Upper lobe of right lung (tissue), 1 donor: Measurements from ENCODE around the gene SESN3. TPM values are rescaled to one million over a fixed set of nuclear protein-coding genes. Genes with fewer than 3 reads are reported as not detected.

ENCODE experiments used
- ATAC-seq: fragments of 200-7000 bp; cut with Tn5 transposase; one replicate; pipeline ENCODE4 v1.9.1; 2020; ENCODE audit warnings: mild to moderate bottlenecking, moderate library complexity
- DNase-seq: peaks from one replicate; pipeline ENCODE4 v3.0.0-alpha.2; 2020
- H3K27ac ChIP-seq: fragments of 200-600 bp; one replicate; pipeline ENCODE4 v1.8.0; 2022
- H3K27me3 ChIP-seq: fragments of 200-600 bp; one replicate; pipeline ENCODE4 v1.8.0; 2022; ENCODE audit warnings: mild to moderate bottlenecking
- H3K36me3 ChIP-seq: fragments of 200-600 bp; one replicate; pipeline ENCODE4 v1.8.0; 2022
- H3K4me1 ChIP-seq: fragments of 200-600 bp; one replicate; pipeline ENCODE4 v1.8.0; 2022
- H3K4me3 ChIP-seq: fragments of 200-600 bp; one replicate; pipeline ENCODE4 v1.8.0; 2022; ENCODE audit warnings: mild to moderate bottlenecking
- H3K9me3 ChIP-seq: fragments of 200-600 bp; one replicate; pipeline ENCODE4 v1.8.0; 2022
- intact Hi-C: fragments of 100-400 bp; cut with DNase I; formaldehyde crosslinking; loops from one replicate; pipeline ENCODE4 v1.11.0; 2022
- total RNA-seq: library from RNA; stranded (reverse); fragmentation: NEBNext Ultra II Directional; extraction: Animal tissue kit (Norgen Biotek cat#: 25700); gene quantifications from one replicate; pipeline ENCODE4 v1.2.1, GENCODE V29; 2021
- TF ChIP-seq, protein P1 (sequence below): fragments of 200-600 bp; IDR thresholded peaks from one replicate; pipeline ENCODE4 v1.8.0; 2022; ENCODE audit warnings: antibody characterized with exemption
- donor health status: DM: no; HTN: yes; CAD: no; lungs with severe emphysema.

Gene SESN3
- total RNA-seq, 1 donor from 2014 or later: 43.5 TPM

DNA sequence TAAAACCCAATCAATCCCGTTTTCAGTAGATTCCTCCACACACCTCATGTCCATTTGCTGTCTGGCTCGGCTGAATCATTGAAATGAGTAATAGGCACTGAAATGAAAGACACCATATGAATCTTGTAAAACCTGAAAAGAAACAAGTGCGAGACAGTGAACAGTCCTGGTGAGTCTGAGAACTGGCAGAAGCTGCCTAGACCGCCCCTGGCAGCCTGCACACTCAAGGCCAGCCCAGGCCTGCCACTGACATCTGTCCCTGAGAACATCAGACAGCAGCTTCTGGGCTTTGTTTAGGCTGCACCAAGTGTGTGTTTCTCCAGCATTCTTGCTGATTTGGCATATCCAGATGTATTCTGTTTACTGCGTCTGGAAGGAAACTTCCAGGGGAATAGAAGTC is 96.5 kb downstream of the SESN3 start:
- intact Hi-C loops: no loop called here
- Histone ChIP-seq H3K9me3 (no peaks in the 10 kb centered on the region), H3K27me3 (no peaks in the 10 kb centered on the region), H3K36me3 (peaks cover 2% of the 10 kb centered on the region), H3K4me3 (no peak overlapping the region), H3K4me1 (no peaks in the 10 kb centered on the region), H3K27ac (no peak overlapping the region)
- ATAC-seq (peak; percentile 55), DNase-seq (no peak)
- TF ChIP-seq, protein P1, sequence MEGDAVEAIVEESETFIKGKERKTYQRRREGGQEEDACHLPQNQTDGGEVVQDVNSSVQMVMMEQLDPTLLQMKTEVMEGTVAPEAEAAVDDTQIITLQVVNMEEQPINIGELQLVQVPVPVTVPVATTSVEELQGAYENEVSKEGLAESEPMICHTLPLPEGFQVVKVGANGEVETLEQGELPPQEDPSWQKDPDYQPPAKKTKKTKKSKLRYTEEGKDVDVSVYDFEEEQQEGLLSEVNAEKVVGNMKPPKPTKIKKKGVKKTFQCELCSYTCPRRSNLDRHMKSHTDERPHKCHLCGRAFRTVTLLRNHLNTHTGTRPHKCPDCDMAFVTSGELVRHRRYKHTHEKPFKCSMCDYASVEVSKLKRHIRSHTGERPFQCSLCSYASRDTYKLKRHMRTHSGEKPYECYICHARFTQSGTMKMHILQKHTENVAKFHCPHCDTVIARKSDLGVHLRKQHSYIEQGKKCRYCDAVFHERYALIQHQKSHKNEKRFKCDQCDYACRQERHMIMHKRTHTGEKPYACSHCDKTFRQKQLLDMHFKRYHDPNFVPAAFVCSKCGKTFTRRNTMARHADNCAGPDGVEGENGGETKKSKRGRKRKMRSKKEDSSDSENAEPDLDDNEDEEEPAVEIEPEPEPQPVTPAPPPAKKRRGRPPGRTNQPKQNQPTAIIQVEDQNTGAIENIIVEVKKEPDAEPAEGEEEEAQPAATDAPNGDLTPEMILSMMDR: no peak

DNA sequence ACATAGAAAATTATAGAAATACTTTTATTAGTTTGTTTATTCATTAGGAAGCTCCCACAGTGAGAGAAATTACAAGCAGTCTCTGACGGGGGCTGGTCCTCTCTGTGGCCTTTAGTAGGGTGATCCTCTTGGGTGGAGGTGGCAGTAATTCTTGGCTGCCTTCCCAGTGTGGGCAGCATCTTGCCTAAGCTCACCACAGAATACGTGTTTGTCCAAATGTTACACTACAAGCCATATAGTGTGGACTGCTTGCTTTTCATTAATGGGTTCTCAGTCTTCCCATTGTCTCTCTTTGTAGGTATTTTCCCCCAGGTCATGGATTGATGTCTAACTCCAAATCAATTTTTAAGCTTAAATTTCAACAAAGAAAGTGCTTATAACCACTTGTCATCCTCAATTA is 98.0 kb downstream of the SESN3 start:
- no peak for DNase-seq
- peaks cover 9% of the 10 kb centered on the region for H3K36me3 ChIP-seq
- no peak overlapping the region for H3K4me3 ChIP-seq
- H3K27ac ChIP-seq: no peak overlapping the region
- no peaks in the 10 kb centered on the region for H3K9me3 ChIP-seq
- no peaks in the 10 kb centered on the region for H3K4me1 ChIP-seq
- H3K27me3 ChIP-seq: no peaks in the 10 kb centered on the region
- ATAC-seq: peak; percentile 73
- intact Hi-C loops: no loop called here
- TF ChIP-seq, protein P1: no peak

DNA sequence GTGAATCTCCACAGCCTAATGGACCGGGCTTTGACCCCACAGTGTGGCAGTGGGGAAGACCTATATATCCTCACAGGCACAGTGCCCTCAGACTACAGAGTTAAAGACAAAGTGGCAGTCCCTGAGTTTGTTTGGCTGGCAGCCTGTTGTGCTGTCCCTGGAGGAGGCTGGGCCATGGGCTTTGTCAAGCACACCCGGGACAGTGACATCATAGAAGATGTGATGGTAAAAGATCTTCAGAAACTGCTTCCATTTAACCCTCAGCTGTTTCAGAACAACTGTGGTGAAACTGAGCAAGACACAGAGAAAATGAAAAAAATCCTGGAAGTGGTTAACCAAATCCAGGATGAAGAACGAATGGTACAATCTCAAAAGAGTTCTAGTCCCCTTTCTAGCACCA is 102.4 kb downstream of the SESN3 start:
- Histone ChIP-seq H3K4me1 (no peaks in the 10 kb centered on the region), H3K27me3 (no peaks in the 10 kb centered on the region), H3K27ac (no peak overlapping the region), H3K4me3 (no peak overlapping the region), H3K36me3 (peaks cover 9% of the 10 kb centered on the region), H3K9me3 (no peaks in the 10 kb centered on the region)
- DNase-seq (no peak), ATAC-seq (no peak)
- TF ChIP-seq, protein P1: no peak
- intact Hi-C loops: no loop called here

DNA sequence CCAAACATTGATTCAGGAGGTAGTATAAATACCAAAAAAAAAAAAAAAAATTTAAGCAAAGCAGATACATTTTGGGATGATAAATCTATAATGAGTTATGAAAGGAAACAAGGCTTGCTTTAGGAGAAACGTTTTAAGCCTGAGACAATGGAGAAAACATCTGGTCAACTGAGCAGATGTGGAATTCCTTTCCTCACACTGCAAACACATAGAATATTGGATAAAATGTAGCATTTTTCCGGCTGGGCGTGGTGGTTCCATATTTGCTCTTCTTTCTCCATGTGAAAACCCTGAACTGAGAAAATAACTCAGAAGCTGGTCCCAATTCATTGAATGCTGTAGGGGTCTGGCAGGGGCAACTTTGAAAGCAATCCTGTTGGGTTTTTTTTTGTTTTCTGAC is 107.4 kb downstream of the SESN3 start:
- Histone ChIP-seq H3K27ac (no peak overlapping the region), H3K4me1 (no peaks in the 10 kb centered on the region), H3K9me3 (no peaks in the 10 kb centered on the region), H3K36me3 (no peaks in the 10 kb centered on the region), H3K27me3 (no peaks in the 10 kb centered on the region), H3K4me3 (no peak overlapping the region)
- intact Hi-C loops: no loop called here
- ATAC-seq: no peak
- DNase-seq: no peak
- TF ChIP-seq, protein P1: no peak

DNA sequence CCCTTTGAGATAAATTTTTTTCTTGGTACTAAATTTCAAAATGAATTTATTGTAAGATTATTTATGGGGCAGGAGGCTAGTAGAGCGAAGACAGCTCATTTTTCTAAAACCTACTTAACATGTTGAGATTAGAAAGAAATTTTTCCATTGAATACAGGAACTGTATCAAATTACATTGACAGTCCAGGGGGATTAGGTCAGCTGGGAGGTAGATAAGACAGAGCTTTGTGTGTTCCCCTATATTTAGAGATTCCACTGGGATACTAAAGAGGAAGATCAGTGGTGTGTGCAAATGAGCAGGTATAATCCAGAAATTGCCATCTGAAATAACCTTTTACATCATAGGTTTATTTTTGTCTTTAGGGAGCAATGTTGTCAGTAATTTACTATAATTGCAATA is 109.3 kb downstream of the SESN3 start:
- no peaks in the 10 kb centered on the region for H3K36me3 ChIP-seq

More for the DNA sequence above, 109.3 kb downstream of the SESN3 start:
- Histone ChIP-seq H3K4me1 (no peaks in the 10 kb centered on the region), H3K4me3 (no peak overlapping the region), H3K27me3 (no peaks in the 10 kb centered on the region), H3K27ac (no peak overlapping the region), H3K9me3 (no peaks in the 10 kb centered on the region)
- no peak for DNase-seq
- TF ChIP-seq, protein P1: no peak
- intact Hi-C loops: no loop called here
- ATAC-seq: no peak
